ENCODE measurements around the gene TMC4.

TMC4 gene

DNA sequence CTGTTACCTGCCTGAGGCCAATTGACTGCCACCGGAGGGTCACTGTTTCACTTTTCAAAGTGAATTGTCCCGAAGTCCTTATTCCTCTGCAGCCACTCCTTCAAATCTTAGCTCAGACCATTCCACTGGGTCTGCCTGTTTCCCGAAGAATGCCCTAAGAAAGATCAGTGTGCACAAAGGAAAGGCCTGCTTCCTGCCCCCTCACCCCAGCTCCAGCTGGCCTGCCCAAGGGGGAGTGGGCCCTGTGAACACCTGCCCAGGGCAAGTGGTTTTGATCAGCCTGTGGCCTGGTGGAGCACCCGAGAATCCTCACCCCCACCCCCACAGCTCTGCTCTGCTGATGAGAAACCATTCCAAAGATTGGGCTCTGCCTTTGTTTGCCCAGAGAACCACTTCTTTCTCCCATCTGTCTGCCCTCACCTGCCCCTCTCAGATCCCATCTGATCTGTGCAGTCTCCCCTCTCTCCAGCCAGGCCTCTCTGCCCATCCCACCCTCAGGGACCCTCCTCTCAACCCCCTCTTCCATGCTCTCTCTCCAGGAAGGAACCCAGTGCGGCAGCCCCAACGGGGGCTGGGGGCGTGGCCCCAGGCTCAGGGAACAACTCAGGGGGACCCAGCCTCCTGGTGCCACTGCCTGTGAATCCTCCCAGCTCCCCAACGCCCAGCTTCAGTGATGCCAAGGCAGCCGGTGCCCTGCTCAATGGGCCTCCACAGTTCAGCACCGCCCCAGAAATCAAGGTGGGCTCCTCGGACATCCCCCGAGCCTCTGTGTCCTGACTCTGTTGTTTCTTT lies 23.7 kb downstream of the TMC4 start:
- no peaks in the 10 kb centered on the region for H3K27me3 Mint-ChIP-seq
- peaks cover 7% of the 10 kb centered on the region for H3K4me1 Mint-ChIP-seq
- H3K27ac Mint-ChIP-seq, result no peak overlapping the region
- CTCF ChIA-PET, result interaction anchor here (1.2 kb wide), 1 partner anchor 10 kb away, joined by 3 read pairs; the partner anchor contains the start of gene LENG1
- no peaks in the 10 kb centered on the region for H3K9me3 Mint-ChIP-seq
- peaks cover 71% of the 10 kb centered on the region for H3K36me3 Mint-ChIP-seq
- no peak for DNase-seq
- H3K4me3 Mint-ChIP-seq, result no peak overlapping the region

DNA sequence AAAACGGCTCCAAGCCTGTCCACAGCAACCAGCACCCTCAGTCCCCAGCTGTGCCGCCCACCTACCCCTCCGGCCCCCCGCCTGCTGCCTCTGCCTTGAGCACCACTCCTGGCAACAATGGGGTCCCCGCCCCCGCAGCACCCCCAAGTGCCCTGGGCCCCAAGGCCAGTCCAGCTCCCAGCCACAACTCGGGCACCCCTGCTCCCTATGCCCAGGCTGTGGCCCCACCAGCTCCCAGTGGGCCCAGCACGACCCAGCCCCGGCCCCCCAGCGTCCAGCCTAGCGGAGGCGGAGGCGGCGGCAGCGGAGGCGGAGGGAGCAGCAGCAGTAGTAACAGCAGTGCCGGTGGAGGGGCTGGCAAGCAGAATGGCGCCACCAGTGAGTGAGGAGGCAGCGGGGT lies 24.8 kb downstream of the TMC4 start:
- Mint-ChIP-seq H3K4me3 (no peak overlapping the region), H3K36me3 (peaks cover 72% of the 10 kb centered on the region), H3K27me3 (no peaks in the 10 kb centered on the region), H3K27ac (no peak overlapping the region), H3K9me3 (no peaks in the 10 kb centered on the region), H3K4me1 (peaks cover under 1% of the 10 kb centered on the region)
- CTCF ChIA-PET, result interaction anchor here (1.2 kb wide), 1 partner anchor 11 kb away, joined by 3 read pairs; the partner anchor contains the start of gene LENG1
- DNase-seq, result no peak

DNA sequence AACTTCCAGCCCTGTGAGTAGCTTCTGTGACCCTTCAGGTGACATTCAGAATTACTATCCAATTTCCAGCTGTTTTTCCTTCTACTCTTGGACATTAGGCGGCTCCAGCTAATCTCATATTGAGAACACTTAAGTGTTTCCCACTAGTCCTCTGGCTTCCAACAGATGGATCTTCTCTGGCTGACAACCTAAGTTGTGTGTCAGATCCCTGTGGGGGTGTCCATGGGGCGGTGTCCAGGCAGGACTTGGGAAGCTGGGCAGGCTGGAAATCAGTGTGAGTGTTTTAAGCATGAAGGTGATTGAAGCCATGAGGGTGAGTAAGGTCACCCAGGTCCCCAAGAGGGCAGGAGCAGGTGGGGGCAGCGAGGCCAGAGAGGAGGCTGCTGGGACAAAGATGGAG lies 25.3 kb downstream of the TMC4 start:
- Mint-ChIP-seq H3K4me3 (no peak overlapping the region), H3K4me1 (no peaks in the 10 kb centered on the region), H3K27me3 (no peaks in the 10 kb centered on the region), H3K36me3 (peaks cover 73% of the 10 kb centered on the region), H3K9me3 (no peaks in the 10 kb centered on the region), H3K27ac (no peak overlapping the region)
- DNase-seq, result no peak
- CTCF ChIA-PET, result no interaction called here

DNA sequence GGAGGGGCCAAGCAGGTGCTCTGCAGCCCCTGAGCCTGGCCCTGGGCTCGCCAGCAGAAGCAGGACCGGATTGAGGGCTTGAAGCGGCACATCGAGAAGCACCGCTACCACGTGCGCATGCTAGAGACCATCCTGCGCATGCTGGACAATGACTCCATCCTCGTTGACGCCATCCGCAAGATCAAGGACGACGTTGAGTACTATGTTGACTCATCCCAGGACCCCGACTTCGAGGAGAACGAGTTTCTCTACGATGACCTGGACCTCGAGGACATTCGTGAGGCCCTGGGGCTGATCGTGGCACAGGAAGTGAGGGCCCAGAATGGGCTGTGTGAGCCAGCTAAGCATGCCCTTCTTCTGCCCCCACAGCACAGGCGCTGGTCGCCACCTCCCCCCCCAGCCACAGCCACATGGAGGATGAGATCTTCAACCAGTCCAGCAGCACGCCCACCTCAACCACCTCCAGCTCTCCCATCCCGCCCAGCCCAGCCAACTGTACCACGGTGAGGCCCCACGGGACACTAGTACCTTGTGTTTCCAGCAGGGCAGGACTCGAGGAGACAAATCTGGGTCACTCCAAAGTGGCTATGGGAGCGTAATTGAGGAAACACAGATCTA lies 27.3 kb downstream of the TMC4 start:
- no peak for DNase-seq
- CTCF ChIA-PET, result no interaction called here
- Mint-ChIP-seq H3K27ac (no peak overlapping the region), H3K4me1 (peaks cover 9% of the 10 kb centered on the region), H3K36me3 (peaks cover 68% of the 10 kb centered on the region), H3K9me3 (no peaks in the 10 kb centered on the region), H3K27me3 (no peaks in the 10 kb centered on the region), H3K4me3 (no peak overlapping the region)

DNA sequence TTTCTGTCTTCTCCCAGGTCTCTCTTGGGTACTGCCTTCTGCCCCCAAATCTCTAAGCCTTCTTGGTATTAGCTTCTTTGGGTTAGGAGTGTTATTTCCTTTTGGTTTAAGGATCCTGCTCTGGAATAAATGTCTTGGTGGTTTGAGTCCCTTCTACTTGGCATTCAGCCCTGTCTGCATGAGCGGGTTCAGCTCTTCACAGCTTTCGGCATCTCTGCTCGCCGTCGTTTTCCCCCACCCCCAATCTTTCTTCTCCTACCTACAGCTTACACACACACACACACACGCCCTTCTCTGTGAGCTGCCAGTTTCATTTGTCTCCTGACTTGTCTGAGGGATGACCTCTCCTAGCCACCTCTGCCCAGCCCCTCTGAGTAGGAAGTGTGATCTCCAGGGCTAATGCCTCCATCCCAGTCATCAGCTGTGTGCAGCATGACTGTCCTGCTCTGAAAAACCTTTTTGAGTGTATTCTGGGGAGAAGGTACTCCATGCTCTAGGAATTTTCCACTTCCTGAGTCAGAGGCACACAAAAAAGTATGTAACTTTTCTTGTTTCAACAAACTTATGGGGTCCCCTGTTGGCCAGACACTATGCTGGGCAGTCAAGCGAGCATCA lies 30.7 kb downstream of the TMC4 start:
- no peak for DNase-seq
- Mint-ChIP-seq H3K27ac (peak overlapping the region; percentile 26), H3K4me1 (peaks cover 31% of the 10 kb centered on the region), H3K36me3 (peaks cover 68% of the 10 kb centered on the region), H3K9me3 (no peaks in the 10 kb centered on the region), H3K27me3 (no peaks in the 10 kb centered on the region), H3K4me3 (no peak overlapping the region)
- CTCF ChIA-PET, result no interaction called here

DNA sequence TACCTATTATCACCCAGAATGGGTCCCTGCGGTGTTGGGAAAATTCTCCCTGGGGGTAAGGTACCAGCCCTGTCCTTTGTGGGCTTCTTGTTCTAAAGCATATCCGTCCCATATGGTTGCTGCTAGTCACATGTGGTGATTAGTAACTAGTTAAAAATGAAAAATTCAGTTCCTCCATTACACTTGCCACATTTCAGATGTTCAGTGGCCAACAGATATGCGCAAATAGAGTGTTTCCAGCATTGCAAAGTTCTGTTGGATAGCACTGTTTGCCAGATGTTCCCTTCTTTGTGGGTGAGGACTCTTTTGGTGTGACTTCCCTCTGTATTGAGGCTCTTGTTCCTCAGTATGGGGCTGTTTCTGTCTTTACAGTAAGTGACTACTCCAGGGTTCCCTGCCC lies 31.6 kb downstream of the TMC4 start:
- H3K36me3 Mint-ChIP-seq, result peaks cover 59% of the 10 kb centered on the region
- no peak overlapping the region for H3K27ac Mint-ChIP-seq
- no peak for DNase-seq
- no peaks in the 10 kb centered on the region for H3K9me3 Mint-ChIP-seq
- CTCF ChIA-PET, result no interaction called here
- no peaks in the 10 kb centered on the region for H3K27me3 Mint-ChIP-seq
- no peak overlapping the region for H3K4me3 Mint-ChIP-seq
- peaks cover 35% of the 10 kb centered on the region for H3K4me1 Mint-ChIP-seq

DNA sequence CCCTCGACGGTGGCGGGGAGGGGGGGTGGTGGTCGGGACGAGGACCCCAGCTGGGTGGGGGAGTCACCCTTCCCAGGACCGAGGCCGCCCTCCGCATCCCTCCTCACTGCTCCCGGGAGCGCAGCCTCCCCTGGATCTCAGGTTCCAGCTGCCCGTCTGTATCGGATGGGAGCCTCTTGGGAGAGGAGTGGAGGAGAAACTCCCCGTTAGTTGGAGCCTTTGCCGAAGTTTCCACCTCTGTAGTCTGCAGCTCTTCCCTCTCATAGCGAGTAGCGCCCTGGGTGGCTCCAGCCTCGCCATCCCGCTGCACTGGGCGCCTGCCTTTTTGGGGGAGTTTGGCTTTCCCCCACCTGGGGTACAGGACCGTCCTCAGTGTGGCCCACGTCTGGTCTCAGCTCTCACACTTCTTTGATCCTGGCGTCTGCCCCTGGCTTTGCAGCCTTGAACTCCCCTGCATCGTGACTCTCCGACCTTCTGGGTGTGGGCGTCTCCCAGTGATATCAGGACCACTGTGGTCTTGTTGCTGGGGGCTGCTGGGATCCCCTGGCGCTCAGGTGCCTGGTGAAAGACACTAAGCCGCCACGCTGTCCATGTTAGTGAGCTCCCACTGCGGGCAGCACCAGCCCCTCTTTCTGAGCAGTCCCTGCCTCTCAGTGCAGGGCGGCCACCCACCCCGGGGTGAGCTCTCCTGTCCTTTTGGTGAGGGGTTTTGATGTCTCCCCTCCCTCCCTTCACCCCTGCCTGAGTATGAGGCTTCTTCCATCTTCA lies 34.3 kb downstream of the TMC4 start:
- Mint-ChIP-seq H3K9me3 (peaks cover 3% of the 10 kb centered on the region), H3K27me3 (peaks cover 7% of the 10 kb centered on the region), H3K4me1 (peaks cover 50% of the 10 kb centered on the region), H3K27ac (peak overlapping the region; percentile 90), H3K36me3 (peaks cover 39% of the 10 kb centered on the region), H3K4me3 (peak overlapping the region; percentile 80)
- CTCF ChIA-PET, result interaction anchor here (1.6 kb wide), 1 partner anchor 21 kb away, joined by 3 read pairs; the partner anchor contains the start of gene LENG1
- DNase-seq, result peak; percentile 30

DNA sequence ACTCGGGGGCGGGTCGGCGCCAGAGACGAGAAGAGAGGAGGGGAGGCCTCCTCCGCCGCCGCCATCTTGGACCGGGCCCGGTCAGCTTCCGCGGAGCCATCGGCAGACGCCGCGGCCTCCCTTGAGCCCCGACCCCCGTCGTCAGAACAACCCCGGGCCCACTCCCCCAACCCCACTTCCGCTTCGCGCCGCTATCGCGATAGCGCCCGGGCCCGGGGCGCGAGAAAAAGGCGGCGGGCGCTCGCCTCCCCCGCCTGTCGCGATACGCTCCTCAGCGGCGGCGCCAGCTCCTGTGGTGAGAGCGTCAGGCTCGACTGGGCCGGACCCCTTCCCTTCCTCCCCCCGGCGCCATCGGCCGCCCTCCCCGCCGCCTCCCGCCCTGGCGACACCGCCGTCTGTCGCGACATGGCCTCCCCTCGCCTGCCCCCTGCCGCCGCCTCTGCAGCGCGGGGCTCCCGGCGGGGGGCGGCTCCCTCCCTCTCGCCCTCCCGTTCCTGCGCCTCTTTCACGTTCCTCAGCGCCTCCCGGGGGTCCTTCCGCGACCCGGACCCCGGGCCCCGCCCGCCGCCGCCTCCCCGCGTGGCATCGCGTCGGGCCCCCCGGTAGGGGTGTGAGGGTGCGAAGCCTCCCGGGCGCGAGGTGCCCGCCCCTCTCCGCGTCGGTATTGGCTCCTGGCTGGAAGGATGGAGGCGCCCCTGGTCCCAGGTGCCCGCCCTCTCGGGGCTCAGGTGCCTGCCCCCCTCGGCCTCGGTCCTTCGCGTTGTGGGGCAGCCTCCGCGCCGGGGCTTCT lies 35.1 kb downstream of the TMC4 start, which contains the start of gene CNOT3:
Gene CNOT3 (plus strand): TSS at position 64 of the 790 bp plus-strand sequence. CDS start 5,217 bp downstream, outside the sequence.
- H3K4me1 Mint-ChIP-seq, result peaks cover 50% of the 10 kb centered on the region
- DNase-seq, result peak; percentile 65
- peak within 1 kb of the TSS; percentile 91 for H3K27ac Mint-ChIP-seq

DNA sequence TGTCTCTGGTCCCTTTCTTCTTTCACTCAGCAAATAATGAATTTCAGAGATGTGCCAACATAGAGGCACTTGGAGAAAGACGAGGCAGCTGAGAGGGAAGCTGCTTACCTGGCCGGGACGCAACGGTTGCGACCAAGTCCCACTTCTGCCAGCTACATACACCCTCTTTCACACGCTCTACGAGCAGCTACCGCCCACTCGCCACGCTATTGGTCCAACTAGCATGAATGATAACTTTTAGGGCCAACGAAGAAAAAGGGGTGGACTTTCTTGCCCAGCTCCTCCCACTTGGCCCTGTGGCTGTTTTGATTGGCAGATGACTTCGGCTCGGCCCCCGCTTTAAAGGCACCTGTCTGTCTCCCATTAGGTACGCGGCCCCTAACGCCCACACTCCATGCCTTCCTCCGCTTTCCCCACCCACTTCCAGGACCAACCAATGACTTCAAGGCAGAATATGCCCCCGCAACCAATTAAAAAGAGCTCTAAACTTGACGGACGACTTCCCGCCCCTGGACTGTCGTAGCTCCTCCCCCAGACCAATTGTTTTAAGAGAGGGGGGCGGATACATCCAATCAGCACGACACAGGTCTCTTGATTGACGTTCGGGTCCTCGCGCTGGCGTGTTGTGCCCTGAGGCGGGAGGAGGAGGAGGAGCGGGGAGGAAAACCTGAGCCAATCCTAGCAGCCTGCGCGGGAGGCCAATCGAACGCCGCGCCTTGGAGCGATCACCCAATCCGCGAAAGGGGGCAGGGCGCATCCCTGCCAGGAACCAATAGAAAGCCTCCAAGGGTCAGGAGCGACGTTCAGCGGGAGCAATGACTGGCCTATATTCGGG lies 35.9 kb downstream of the TMC4 start:
- Mint-ChIP-seq H3K9me3 (peaks cover 3% of the 10 kb centered on the region), H3K27ac (peak overlapping the region; percentile 91), H3K4me1 (peaks cover 50% of the 10 kb centered on the region), H3K4me3 (peak overlapping the region; percentile 80), H3K27me3 (peaks cover 7% of the 10 kb centered on the region), H3K36me3 (peaks cover 26% of the 10 kb centered on the region)
- DNase-seq, result peak; percentile 100
- CTCF ChIA-PET, result interaction anchor here (0.6 to 1.6 kb wide), 5 partner anchors 20 to 90 kb away, joined by 3 to 4 read pairs (median 3); partner anchors contain the start of gene LENG1

More for the DNA sequence above, 35.1 kb downstream of the TMC4 start, which contains the start of gene CNOT3:
- Mint-ChIP-seq H3K27me3 (peaks cover 7% of the 10 kb centered on the region), H3K36me3 (peaks cover 32% of the 10 kb centered on the region), H3K9me3 (peaks cover 3% of the 10 kb centered on the region), H3K4me3 (peak within 1 kb of the TSS; percentile 80)
- CTCF ChIA-PET, result interaction anchor here (0.6 to 1.6 kb wide), 3 partner anchors 21 to 41 kb away, joined by 3 to 4 read pairs (median 3); partner anchors contain the start of gene LENG1

DNA sequence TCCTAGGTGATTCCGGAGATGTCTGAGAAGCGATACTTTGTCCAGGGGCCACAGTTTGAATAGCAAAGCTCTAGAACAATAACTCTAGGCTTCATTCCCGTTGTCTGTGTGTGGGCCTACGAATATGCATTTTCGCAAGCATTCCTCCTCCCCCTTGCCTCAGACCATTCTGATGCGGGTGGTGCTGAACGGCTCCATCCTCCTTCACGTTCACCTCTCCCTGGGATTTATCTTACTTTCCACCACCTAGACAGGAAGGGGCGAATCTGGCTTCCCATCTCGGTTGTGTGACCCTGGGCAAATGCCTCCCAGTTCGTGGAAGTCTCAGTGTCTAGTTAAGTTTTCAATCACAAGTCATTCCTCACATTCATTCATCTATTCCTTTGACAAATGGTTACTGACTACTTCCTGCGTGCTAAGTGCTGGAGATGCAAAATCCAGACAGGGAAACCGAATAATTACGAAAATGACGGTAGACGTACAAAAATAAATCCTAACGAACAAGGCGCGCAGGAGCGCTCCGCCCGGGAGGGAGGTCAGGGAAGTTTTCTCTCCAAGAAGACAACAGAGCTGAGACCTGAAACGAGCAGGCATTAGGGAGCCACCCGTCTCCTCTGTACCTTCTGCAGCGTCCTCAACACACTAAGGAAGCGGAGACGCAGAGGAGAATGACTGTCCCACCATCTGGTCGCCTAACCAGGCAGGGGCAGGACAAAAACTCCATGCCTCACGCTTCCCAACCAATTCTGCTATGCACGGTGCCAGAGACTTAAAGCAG lies 36.7 kb downstream of the TMC4 start:
- Mint-ChIP-seq H3K4me3 (peak overlapping the region; percentile 80), H3K36me3 (peaks cover 26% of the 10 kb centered on the region), H3K27me3 (peaks cover 7% of the 10 kb centered on the region), H3K9me3 (peaks cover 3% of the 10 kb centered on the region), H3K27ac (peak overlapping the region; percentile 91), H3K4me1 (peaks cover 43% of the 10 kb centered on the region)
- CTCF ChIA-PET, result interaction anchor here (1.0 to 1.1 kb wide), 2 partner anchors 19 to 29 kb away, joined by 3 to 4 read pairs; no protein-coding TSS in a partner anchor
- no peak for DNase-seq

DNA sequence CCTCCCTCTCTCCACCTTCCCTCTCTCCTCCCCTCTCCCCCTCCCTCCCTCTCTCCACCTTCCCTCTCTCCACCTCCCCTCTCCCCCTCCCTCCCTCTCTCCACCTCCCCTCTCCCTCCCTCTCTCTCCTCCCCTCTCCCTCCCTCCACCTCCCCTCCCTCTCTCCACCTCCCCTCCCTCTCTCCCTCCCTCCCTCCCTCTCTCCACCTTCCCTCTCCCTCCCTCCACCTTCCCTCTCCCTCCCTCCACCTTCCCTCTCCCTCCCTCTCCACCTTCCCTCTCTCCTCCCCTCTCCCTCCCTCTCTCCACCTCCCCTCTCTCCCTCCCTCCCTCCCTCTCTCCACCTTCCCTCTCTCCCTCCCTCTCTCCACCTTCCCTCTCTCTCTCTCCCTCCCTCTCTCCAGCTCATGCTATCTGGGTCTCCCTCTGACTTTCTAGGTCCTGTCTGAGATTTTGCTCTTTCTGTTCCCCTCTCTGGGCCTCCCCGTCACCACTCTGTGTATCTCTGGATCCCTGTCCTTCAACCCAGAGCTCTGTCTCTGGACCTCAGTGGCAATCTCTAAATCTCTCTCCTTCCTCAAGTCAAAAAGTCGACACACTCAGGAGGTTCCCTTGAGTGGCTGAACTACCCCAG lies 38.9 kb downstream of the TMC4 start:
- no peak overlapping the region for H3K4me3 Mint-ChIP-seq
- peaks cover 20% of the 10 kb centered on the region for H3K36me3 Mint-ChIP-seq
- peaks cover 7% of the 10 kb centered on the region for H3K27me3 Mint-ChIP-seq
- peaks cover 3% of the 10 kb centered on the region for H3K9me3 Mint-ChIP-seq
- DNase-seq, result no peak
- CTCF ChIA-PET, result no interaction called here
- peaks cover 25% of the 10 kb centered on the region for H3K4me1 Mint-ChIP-seq
- no peak overlapping the region for H3K27ac Mint-ChIP-seq
